Transverse colon (tissue), 4 donors: ENCODE data around the gene SELENOO. TPM values are rescaled to one million over a fixed set of nuclear protein-coding genes. Genes with fewer than 3 reads are reported as not detected.

ENCODE experiments used
- DNase-seq: peaks from one replicate; pipeline ENCODE4 v3.0.0-alpha.2; 2019
- H3K27ac ChIP-seq, 4 donors: fragments of 200-600 bp; sonication (generic); 2 replicates each; pipeline ENCODE4 v1.5.1; 2016 to 2018; ENCODE audit warnings: inconsistent platforms in 4 of 4
- H3K27me3 ChIP-seq: fragments of 200-600 bp; sonication (generic); 2 replicates; pipeline ENCODE4 v1.5.1; 2017; ENCODE audit warnings: inconsistent platforms
- H3K36me3 ChIP-seq, 4 donors: fragments of 200-600 bp; sonication (generic); 2 replicates each; pipeline ENCODE4 v1.5.1; 2017 to 2019; ENCODE audit warnings: inconsistent platforms in 4 of 4
- H3K4me1 ChIP-seq, 4 donors: fragments of 200-600 bp; sonication (generic); 2 replicates each; pipeline ENCODE4 v1.5.1; 2017 to 2020; ENCODE audit warnings: inconsistent platforms in 4 of 4
- H3K4me3 ChIP-seq, 4 donors: fragments of 200-600 bp; sonication (generic); 1 replicate in 1 of 4; 2 replicates in 3 of 4; pipeline versions ENCODE4 v1.5.1 to v1.6.1; 2017 to 2019; ENCODE audit warnings: inconsistent platforms in 4 of 4
- H3K9me3 ChIP-seq, 2 donors: fragments of 200-600 bp; sonication (generic); 2 replicates each; pipeline ENCODE4 v1.5.1; 2017 to 2019; ENCODE audit warnings: inconsistent platforms in 2 of 2
- EP300 ChIP-seq: sonication (generic); formaldehyde crosslinking; IDR thresholded peaks from one replicate; pipeline ENCODE4 v1.6.1; 2017; ENCODE audit warnings: antibody characterized with exemption, low read depth
- POLR2A ChIP-seq: fragments of 450-650 bp; IDR thresholded peaks from one replicate; pipeline ENCODE4 v1.6.1; 2016; ENCODE audit warnings: antibody characterized with exemption, mild to moderate bottlenecking, moderate library complexity
- POLR2AphosphoS5 ChIP-seq, 3 donors: sonication (generic); formaldehyde crosslinking; IDR thresholded peaks; one replicate each; pipeline ENCODE4 v1.6.1; 2016; ENCODE audit warnings: antibody characterized with exemption in 3 of 3
- WGBS, 2 donors: methylation state at CpG; one replicate each; pipeline ENCODE4 v1.1.5; 2018; ENCODE audit warnings: low coverage in 1 of 2; 5-methylcytosine and 5-hydroxymethylcytosine counted together
- in situ Hi-C, 4 donors: fragments of 200-750 bp; cut with MboI; loops; one replicate each; pipeline versions ENCODE4 v1.15.0 to v1.15.1; 2017; ENCODE audit warnings: low sequenced_read_pairs in 3 of 4, low pct_ligation_motif_present in 1 of 4, low pct_unique_long_range_greater_than_20kb in 1 of 4
- intact Hi-C: fragments of 100-400 bp; cut with DNase I; formaldehyde crosslinking; loops from one replicate; pipeline ENCODE4 v1.15.1; 2023; ENCODE audit warnings: low total_unique reads
- total RNA-seq, 4 donors: library from RNA; depleted of rRNA; stranded (reverse); fragments of >200 nt; gene quantifications; one replicate each; pipeline ENCODE4 v1.1.0, GENCODE V29; 2016
- TF ChIP-seq, protein P1 (sequence below), 5 experiments: fragments of 200-600 bp in 3 of 5; fragments of 450-650 bp in 2 of 5; sonication (generic) in 3 of 5; IDR thresholded peaks; 1 replicate in 2 of 5; 2 replicates in 3 of 5; pipeline ENCODE4 v1.5.1; 2016 to 2017; ENCODE audit warnings: antibody characterized with exemption in 5 of 5, inconsistent platforms in 3 of 5, mild to moderate bottlenecking in 2 of 5, moderate library complexity in 1 of 5

SELENOO gene
- total RNA-seq, 4 donors from 2014 or later: 27.3 to 91.3 (median 35.1) TPM

DNA sequence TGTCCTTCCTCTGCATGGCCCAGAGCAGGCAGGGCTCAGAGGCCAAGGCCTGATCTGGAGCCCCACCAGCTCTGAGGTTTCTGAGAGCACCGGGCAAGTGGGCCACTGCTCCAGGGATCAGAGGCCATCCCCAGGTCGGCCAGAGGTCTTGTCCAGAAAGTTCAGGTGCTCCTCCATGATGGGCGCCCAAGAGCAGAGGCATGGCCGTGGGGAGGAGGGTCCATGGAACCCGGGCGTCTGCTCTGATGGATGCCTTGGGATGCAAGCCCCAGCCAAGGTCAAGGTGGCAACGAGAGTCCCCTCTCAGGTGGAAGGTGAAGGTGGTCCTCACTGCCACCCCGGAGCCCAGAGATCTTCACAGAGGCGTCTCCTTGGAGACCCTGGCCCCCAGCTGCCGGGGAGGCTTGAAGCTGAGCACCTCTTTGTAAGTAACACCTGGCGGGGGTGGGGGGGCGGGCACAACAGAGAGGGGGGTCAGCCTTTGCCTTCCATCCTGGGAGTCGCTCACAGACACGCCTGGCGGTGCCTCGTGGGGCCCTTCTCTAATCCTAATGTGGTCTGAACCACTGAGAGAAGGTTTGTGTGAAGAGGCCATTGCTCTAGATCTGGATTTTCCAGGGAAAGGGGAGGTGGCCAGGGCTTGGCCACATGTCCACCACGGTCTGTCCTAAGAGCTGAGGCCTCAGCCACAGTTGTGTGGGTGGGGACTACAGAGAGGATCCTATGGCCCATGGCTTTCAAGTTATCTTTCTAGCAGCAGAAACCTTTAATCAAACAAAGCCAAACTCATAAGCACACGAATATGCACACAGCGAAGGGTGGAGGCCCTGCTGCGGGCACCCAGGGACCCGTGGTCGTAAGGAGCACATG, 52.5 kb downstream of the SELENOO start:
- Histone ChIP-seq H3K4me3 (no peak overlapping the region), H3K4me1 (peaks cover 10 to 30% (median 22%) of the 10 kb centered on the region in 4 donors), H3K27ac (no peak overlapping the region), H3K27me3 (peaks cover 14% of the 10 kb centered on the region), H3K36me3 (no peaks in the 10 kb centered on the region), H3K9me3 (no peaks in the 10 kb centered on the region)
- in situ Hi-C loops (loop anchor here in 2 of 4 donors (10.0 kb wide), 1 partner anchor 72 kb away; the partner anchor contains the start of gene DENND6B (in 2 of the 2)), intact Hi-C loops (loop anchor here (10.0 kb wide), 1 partner anchor 222 kb away; the partner anchor contains the start of gene SBF1)
- TF ChIP-seq, protein P1, sequence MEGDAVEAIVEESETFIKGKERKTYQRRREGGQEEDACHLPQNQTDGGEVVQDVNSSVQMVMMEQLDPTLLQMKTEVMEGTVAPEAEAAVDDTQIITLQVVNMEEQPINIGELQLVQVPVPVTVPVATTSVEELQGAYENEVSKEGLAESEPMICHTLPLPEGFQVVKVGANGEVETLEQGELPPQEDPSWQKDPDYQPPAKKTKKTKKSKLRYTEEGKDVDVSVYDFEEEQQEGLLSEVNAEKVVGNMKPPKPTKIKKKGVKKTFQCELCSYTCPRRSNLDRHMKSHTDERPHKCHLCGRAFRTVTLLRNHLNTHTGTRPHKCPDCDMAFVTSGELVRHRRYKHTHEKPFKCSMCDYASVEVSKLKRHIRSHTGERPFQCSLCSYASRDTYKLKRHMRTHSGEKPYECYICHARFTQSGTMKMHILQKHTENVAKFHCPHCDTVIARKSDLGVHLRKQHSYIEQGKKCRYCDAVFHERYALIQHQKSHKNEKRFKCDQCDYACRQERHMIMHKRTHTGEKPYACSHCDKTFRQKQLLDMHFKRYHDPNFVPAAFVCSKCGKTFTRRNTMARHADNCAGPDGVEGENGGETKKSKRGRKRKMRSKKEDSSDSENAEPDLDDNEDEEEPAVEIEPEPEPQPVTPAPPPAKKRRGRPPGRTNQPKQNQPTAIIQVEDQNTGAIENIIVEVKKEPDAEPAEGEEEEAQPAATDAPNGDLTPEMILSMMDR (IDR thresholded peaks at IDR 0.05): no peak
- no peak for TF ChIP-seq POLR2A
- no peak for TF ChIP-seq POLR2AphosphoS5 (IDR thresholded peaks at IDR 0.05)
- no peak for TF ChIP-seq EP300
- DNase-seq: no peak
- 79% methylated on average over 19 of the region's 22 CpGs; no CpG with 5 or more reads in 1 of the 2 donors for WGBS, 2 donors

DNA sequence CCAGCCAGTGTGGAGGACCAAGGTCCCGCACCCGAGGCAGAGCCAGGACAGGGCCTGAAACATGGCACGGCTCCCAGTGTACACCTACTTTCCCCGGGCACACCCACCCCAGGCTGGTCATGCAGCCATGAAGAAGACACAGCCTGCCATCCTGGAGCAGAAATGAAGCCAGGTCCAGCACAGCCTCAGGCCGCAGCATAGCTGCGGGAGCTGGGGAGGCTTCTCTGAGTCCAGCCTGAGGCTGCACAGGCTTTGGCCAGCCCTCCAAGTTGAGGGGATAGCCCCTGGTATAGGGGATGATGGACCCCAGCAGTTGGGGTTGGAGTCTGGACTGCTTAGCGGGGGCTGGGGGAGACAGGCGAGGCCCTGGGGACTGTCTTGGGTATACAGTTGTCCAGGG, 53.1 kb downstream of the SELENOO start:
- 69 to 100% methylated on average over 1 to 4 of the region's 8 CpGs for WGBS, 2 donors
- Histone ChIP-seq H3K4me3 (no peak overlapping the region), H3K9me3 (no peaks in the 10 kb centered on the region), H3K27ac (no peak overlapping the region), H3K36me3 (no peaks in the 10 kb centered on the region), H3K27me3 (peaks cover 18% of the 10 kb centered on the region), H3K4me1 (peaks cover 10 to 30% (median 22%) of the 10 kb centered on the region in 4 donors)
- TF ChIP-seq, protein P1 (IDR thresholded peaks at IDR 0.05): no peak
- TF ChIP-seq POLR2AphosphoS5 (IDR thresholded peaks at IDR 0.05) (no peak), EP300 (no peak), POLR2A (no peak)
- intact Hi-C loops: loop anchor here (10.0 kb wide), 1 partner anchor 221 kb away; the partner anchor contains the start of gene SBF1
- in situ Hi-C loops: loop anchor here in 2 of 4 donors (10.0 kb wide), 1 partner anchor 71 kb away; the partner anchor contains the start of gene DENND6B (in 2 of the 2)
- no peak for DNase-seq

DNA sequence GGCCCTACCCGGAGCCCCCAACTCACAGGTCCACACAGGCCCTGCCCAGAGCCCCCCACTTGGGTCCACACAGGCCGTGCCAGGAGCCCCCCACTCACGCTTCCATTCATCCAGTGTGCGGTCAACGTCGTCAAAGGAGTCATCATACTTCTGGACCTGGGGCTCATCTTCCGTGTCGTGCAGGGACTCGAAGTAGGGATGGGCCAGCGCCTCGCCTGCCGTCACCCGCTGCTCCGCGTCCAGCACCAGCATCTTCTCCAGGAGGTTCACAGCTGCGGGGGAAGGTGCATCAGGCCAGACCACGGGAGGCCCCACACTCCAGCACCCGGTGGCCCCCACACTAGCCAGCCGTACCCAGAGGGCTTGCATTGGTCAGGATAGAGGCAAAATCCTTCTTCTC, 54.3 kb downstream of the SELENOO start:
- no peak overlapping the region for H3K27ac ChIP-seq
- H3K36me3 ChIP-seq: no peaks in the 10 kb centered on the region
- peaks cover 4 to 22% (median 15%) of the 10 kb centered on the region in 4 donors for H3K4me1 ChIP-seq
- in situ Hi-C loops (loop anchor here in 2 of 4 donors (10.0 kb wide), 1 partner anchor 70 kb away; the partner anchor contains the start of gene DENND6B (in 2 of the 2)), intact Hi-C loops (loop anchor here (10.0 kb wide), 1 partner anchor 220 kb away; the partner anchor contains the start of gene SBF1)
- H3K9me3 ChIP-seq: no peaks in the 10 kb centered on the region
- H3K27me3 ChIP-seq: peaks cover 30% of the 10 kb centered on the region
- DNase-seq: no peak
- 81% methylated on average over 16 of the region's 19 CpGs; no CpG with 5 or more reads in 1 of the 2 donors for WGBS, 2 donors
- TF ChIP-seq POLR2AphosphoS5 (IDR thresholded peaks at IDR 0.05) (no peak), POLR2A (no peak), EP300 (no peak)
- TF ChIP-seq, protein P1 (IDR thresholded peaks at IDR 0.05): no peak
- H3K4me3 ChIP-seq: no peak overlapping the region

- H3K4me3 ChIP-seq: no peak overlapping the region
- 88% methylated on average over 16 of the region's 17 CpGs; no CpG with 5 or more reads in 1 of the 2 donors for WGBS, 2 donors
- no peaks in the 10 kb centered on the region for H3K9me3 ChIP-seq
- no peak for DNase-seq
- H3K27me3 ChIP-seq: peaks cover 35% of the 10 kb centered on the region
- intact Hi-C loops (loop anchor here (10.0 kb wide), 1 partner anchor 219 kb away; the partner anchor contains the start of gene SBF1), in situ Hi-C loops (loop anchor here in 2 of 4 donors (10.0 kb wide), 1 partner anchor 69 kb away; the partner anchor contains the start of gene DENND6B (in 2 of the 2))
- H3K4me1 ChIP-seq: peaks cover 0 to 19% (median 13%) of the 10 kb centered on the region in 4 donors
- no peak overlapping the region for H3K27ac ChIP-seq
- no peak for TF ChIP-seq POLR2A
- no peak for TF ChIP-seq EP300
- TF ChIP-seq, protein P1 (IDR thresholded peaks at IDR 0.05): no peak
- TF ChIP-seq POLR2AphosphoS5 (IDR thresholded peaks at IDR 0.05): no peak
- no peaks in the 10 kb centered on the region for H3K36me3 ChIP-seq
These were observed 54.8 kb downstream of the SELENOO start for GRCh38 chr22:50255607-50256006.
